Measurements from ENCODE around the gene KIF1C. TPM values are rescaled to one million over a fixed set of nuclear protein-coding genes. Genes with fewer than 3 reads are reported as not detected.

The KIF1C gene
- total and polyA plus RNA-seq, 12 donors: 141 to 826 (median 592) TPM

DNA sequence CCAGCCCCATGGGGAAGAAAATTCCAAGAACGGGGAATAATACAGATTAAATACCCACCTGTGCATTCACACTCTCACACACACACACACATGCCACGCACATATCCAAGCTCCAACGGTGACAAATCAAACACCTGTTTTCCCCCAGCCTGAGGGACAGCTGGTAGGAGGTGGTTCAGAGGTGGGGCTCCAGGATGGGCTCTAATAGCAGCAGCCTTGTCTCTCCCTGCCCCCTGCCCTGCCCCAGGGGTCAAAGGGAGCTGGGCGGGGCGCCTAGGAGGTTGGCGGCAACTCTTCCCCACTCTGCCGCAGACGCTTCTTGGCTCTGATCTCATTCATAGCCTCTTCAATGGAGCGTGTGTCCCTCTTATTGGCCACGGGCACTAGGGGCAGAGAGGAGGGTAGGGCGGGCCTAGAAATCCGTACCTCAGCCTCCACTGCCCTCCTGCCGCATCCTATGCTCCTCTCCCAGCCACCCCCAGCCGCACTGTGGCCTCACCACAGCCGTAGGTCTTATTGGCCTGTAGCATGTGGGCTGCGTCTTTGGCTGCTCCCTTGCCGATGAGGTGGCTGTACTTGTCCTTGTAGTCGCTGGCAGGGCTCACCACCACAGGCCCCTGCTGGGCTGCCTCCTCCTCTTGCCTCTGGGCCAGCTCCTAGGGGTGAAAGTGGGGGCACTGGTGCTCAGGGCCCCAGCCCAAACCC, 38.3 kb upstream of the KIF1C start:
- 83 to 91% methylated on average over 18 of the region's 18 CpGs for WGBS, 2 donors
- DNase-seq: no peak
- H3K9me3 ChIP-seq: no peaks in the 10 kb centered on the region
- ATAC-seq: peak in 1 of 8 donors; percentile 24
- intact Hi-C loops (cut with DNase I): no loop called here
- H3K4me1 ChIP-seq: peaks cover 0 to 26% (median 0%) of the 10 kb centered on the region in 9 donors
- H3K27me3 ChIP-seq: no peaks in the 10 kb centered on the region
- no peak for TF ChIP-seq CTCF (IDR thresholded peaks at IDR 0.05)
- no peak overlapping the region for H3K27ac ChIP-seq
- peaks cover 0 to 57% (median 22%) of the 10 kb centered on the region in 9 donors for H3K36me3 ChIP-seq
- no peak overlapping the region for H3K4me3 ChIP-seq

DNA sequence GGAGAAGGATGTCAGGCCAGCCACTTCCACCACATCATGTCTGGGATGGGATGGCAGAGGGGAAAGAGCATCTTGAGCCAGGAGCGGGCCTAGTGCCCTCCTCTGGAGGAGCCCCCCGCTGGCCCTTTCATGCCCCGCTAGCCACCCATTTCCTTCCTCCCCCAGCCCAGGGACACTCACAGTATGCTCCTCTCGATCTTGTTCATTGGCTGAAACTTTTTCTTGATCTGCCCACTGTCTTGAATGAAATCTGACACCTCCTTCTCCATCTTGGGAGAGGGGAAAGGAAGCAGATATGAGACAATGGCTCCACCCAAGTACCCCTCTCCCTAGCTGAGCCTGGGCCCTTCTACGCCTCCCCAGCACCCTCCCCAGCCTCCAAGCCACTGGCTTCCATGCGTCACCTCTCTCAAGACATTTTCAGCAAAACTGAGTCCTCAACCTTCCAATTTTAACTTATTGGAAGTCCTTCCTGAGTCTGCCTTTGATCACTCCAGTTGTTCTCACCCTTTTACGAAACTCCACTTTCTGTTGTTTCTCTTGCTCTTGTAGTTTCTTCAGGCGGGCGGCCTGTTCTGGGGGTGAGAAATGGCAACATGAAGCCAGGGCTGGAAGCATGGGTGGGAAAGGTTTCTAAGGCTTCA, 37.3 kb upstream of the KIF1C start:
- Histone ChIP-seq H3K27me3 (no peaks in the 10 kb centered on the region), H3K27ac (no peak overlapping the region), H3K4me1 (peaks cover 0 to 28% (median 2%) of the 10 kb centered on the region in 9 donors), H3K36me3 (peaks cover 0 to 57% (median 18%) of the 10 kb centered on the region in 9 donors), H3K4me3 (no peak overlapping the region), H3K9me3 (no peaks in the 10 kb centered on the region)
- DNase-seq (no peak), ATAC-seq (no peak)
- TF ChIP-seq CTCF (IDR thresholded peaks at IDR 0.05): no peak
- 84 to 85% methylated on average over 9 of the region's 9 CpGs for WGBS, 2 donors
- intact Hi-C loops (cut with DNase I): no loop called here

DNA sequence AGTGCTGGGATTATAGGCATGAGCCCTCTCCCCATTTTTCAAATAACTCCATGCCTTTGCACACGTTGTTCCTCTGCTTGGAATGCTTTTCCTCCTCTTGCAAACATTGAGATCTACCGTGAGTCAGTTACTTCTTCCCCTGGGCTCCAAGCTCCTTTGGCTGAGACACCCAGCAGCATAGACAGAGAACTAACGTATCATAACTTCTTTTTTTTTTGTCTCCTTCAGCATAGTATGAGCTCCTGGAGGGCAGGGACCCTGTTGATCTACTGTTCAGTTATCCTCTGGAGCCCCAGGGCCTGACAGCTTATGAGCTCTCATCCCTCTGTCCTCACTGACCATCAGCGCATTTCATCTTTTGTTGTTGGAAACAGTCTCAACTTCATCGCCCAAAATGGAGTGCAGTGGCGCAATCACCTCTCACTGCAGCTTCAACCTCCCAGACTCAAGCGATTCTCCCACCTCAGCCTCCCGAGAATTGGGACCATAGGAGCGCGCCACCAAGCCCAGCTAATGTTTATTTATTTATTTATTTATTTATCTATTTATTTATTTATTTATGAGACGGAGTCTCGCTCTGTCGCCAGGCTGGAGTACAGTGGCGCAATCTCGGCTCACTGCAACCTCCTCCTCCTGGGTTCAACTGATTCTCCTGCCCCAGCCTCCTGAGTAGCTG, 32.3 kb upstream of the KIF1C start:
- Histone ChIP-seq H3K9me3 (no peaks in the 10 kb centered on the region), H3K4me3 (peak overlapping the region in 1 of 10 donors; percentile 69), H3K27ac (peak overlapping the region in 6 of 10 donors; percentile 90 to 97 (median 96)), H3K27me3 (no peaks in the 10 kb centered on the region), H3K4me1 (peaks cover 11 to 44% (median 34%) of the 10 kb centered on the region in 9 donors), H3K36me3 (peaks cover 0 to 48% (median 15%) of the 10 kb centered on the region in 9 donors)
- no peak for ATAC-seq
- DNase-seq: no peak
- intact Hi-C loops (cut with DNase I): loop anchor here in 2 of 10 donors (5.0 kb wide), 1 partner anchor 58 kb away; no protein-coding TSS in a partner anchor
- WGBS, 2 donors: 97 to 98% methylated on average over 15 of the region's 15 CpGs
- no peak for TF ChIP-seq CTCF (IDR thresholded peaks at IDR 0.05)
